ENCODE results near the gene TMEM237.

GRCh38 chr2:201661366-201661765 lies 18.1 kb upstream of the TMEM237 start:
- TF ChIP-seq CTCF (conservative IDR thresholded peaks at IDR 0.05; ENCODE audit: low read length) (no peak), EZH2phosphoT487 (IDR thresholded peaks at IDR 0.05; ENCODE audit: borderline replicate concordance, low read depth, low read length) (no peak)
